ENCODE measurements around the gene RPS2. TPM values are rescaled to one million over a fixed set of nuclear protein-coding genes. Genes with fewer than 3 reads are reported as not detected.

Gene RPS2
- total RNA-seq, 2 experiments from 2014 or later, result 2,461 to 3,120 TPM

GRCh38 chr16:1980030-1980769 lies 15.6 kb upstream of the RPS2 start:
- ChIA-PET CTCF (ENCODE audit: unreplicated experiment) (no interaction called here), POLR2A (no interaction called here)
- DNase-seq (ENCODE audit: low spot score), result no peak
- no TSS peak for BruUV-seq (replicated peaks)
- no peaks in the 10 kb centered on the region for H3K9me3 ChIP-seq (ENCODE audit: low read length)
- H3K27ac ChIP-seq (ENCODE audit: low read depth, low read length, poor library complexity, severe bottlenecking), result no peak overlapping the region
- no peak overlapping the region for H3K4me2 ChIP-seq (ENCODE audit: low read length)
- no peak overlapping the region for H3K4me3 ChIP-seq (ENCODE audit: low read depth, low read length, poor library complexity, severe bottlenecking)
- H4K20me1 ChIP-seq (ENCODE audit: insufficient read depth, low read length), result no peaks in the 10 kb centered on the region
- H3K9me2 ChIP-seq (ENCODE audit: insufficient read depth, low read length), result no peaks in the 10 kb centered on the region
- H3K36me3 ChIP-seq (ENCODE audit: insufficient read depth, low read length), result peaks cover 41% of the 10 kb centered on the region
- H3K79me2 ChIP-seq (ENCODE audit: insufficient read depth, low read depth, low read length), result no peaks in the 10 kb centered on the region
- H3K4me1 ChIP-seq (ENCODE audit: insufficient read depth, low read length, poor library complexity, severe bottlenecking), result peaks cover 11% of the 10 kb centered on the region
- intact Hi-C loops (cut with micrococcal nuclease; ENCODE audit: unreplicated experiment), result no loop called here
- H2AFZ ChIP-seq (ENCODE audit: low read length), result no peak overlapping the region
- TF ChIP-seq EZH2phosphoT487 (IDR thresholded peaks at IDR 0.05; ENCODE audit: borderline replicate concordance, low read depth, low read length), result no peak
- TF ChIP-seq CTCF (conservative IDR thresholded peaks at IDR 0.05; ENCODE audit: low read length), result no peak

- H3K4me1 ChIP-seq (ENCODE audit: insufficient read depth, low read length, poor library complexity, severe bottlenecking), result peaks cover 4% of the 10 kb centered on the region
- H3K4me2 ChIP-seq (ENCODE audit: low read length), result no peak overlapping the region
- H3K36me3 ChIP-seq (ENCODE audit: insufficient read depth, low read length), result peaks cover 48% of the 10 kb centered on the region
- DNase-seq (ENCODE audit: low spot score), result no peak
- ChIA-PET CTCF (ENCODE audit: unreplicated experiment) (no interaction called here), POLR2A (no interaction called here)
- H4K20me1 ChIP-seq (ENCODE audit: insufficient read depth, low read length), result no peaks in the 10 kb centered on the region
- no peak overlapping the region for H3K27ac ChIP-seq (ENCODE audit: low read depth, low read length, poor library complexity, severe bottlenecking)
- no peak overlapping the region for H3K4me3 ChIP-seq (ENCODE audit: low read depth, low read length, poor library complexity, severe bottlenecking)
- no peak overlapping the region for H2AFZ ChIP-seq (ENCODE audit: low read length)
- no peaks in the 10 kb centered on the region for H3K9me2 ChIP-seq (ENCODE audit: insufficient read depth, low read length)
- intact Hi-C loops (cut with micrococcal nuclease; ENCODE audit: unreplicated experiment), result no loop called here
- no TSS peak for BruUV-seq (replicated peaks)
- no peak for TF ChIP-seq EZH2phosphoT487 (IDR thresholded peaks at IDR 0.05; ENCODE audit: borderline replicate concordance, low read depth, low read length)
- TF ChIP-seq CTCF (conservative IDR thresholded peaks at IDR 0.05; ENCODE audit: low read length), result no peak
- H3K9me3 ChIP-seq (ENCODE audit: low read length), result no peaks in the 10 kb centered on the region
- H3K79me2 ChIP-seq (ENCODE audit: insufficient read depth, low read depth, low read length), result no peaks in the 10 kb centered on the region
Observed at GRCh38 chr16:1979271-1980029, 14.8 kb upstream of the RPS2 start.

Data from OCI-LY7 (cell line).